Stimulated activated CD8-positive, alpha-beta memory T cell treated with anti-CD3 and anti-CD28 coated beads, Interleukin-2, amount 100 ng/mL, for 48 hours (primary cell): ENCODE data around the gene TRAF2.

Experiments
- DNase-seq, 2 donors: peaks; one replicate each; pipeline ENCODE4 v3.0.0-alpha.2; 2020; ENCODE audit warnings: low read depth in 2 of 2

TRAF2 gene

GRCh38 chr9:136937186-136938001 is 51.1 kb downstream of the TRAF2 start:
- DNase-seq, result no peak

GRCh38 chr9:136939431-136939995 is 53.2 kb downstream of the TRAF2 start:
- no peak for DNase-seq

- no peak for DNase-seq
Measured at GRCh38 chr9:136939996-136940525, 53.7 kb downstream of the TRAF2 start.

GRCh38 chr9:136940526-136941230 is 54.4 kb downstream of the TRAF2 start:
- DNase-seq, result no peak

- DNase-seq, result no peak
Measured at GRCh38 chr9:136941231-136942111, 55.2 kb downstream of the TRAF2 start.

GRCh38 chr9:136942112-136942880 is 56.0 kb downstream of the TRAF2 start:
- no peak for DNase-seq

GRCh38 chr9:136942881-136943230 is 56.5 kb downstream of the TRAF2 start:
- no peak for DNase-seq

- DNase-seq, result peak in 1 of 2 donors; percentile 36
Measured at GRCh38 chr9:136943291-136944211, 57.2 kb downstream of the TRAF2 start.

- no peak for DNase-seq
Measured at GRCh38 chr9:136944212-136944518, 57.8 kb downstream of the TRAF2 start.

GRCh38 chr9:136944519-136945332 is 58.4 kb downstream of the TRAF2 start, which contains the start of the genes C8G and FBXW5:
C8G (plus strand) TSS chr9:136945243; CDS start chr9:136945321, 78 bp downstream.
FBXW5 (minus strand) TSS chr9:136944738; CDS start chr9:136944083, 655 bp downstream.
- peak; percentile 91 to 95 for DNase-seq

- no peak for DNase-seq
Measured at GRCh38 chr9:136945333-136946227, 59.3 kb downstream of the TRAF2 start.

- DNase-seq, result no peak
Measured at GRCh38 chr9:136946228-136947027, 60.1 kb downstream of the TRAF2 start.

GRCh38 chr9:136947028-136947891 is 60.9 kb downstream of the TRAF2 start:
- no peak for DNase-seq

GRCh38 chr9:136947955-136948510 is 61.7 kb downstream of the TRAF2 start:
- DNase-seq, result no peak

GRCh38 chr9:136949239-136949816 is 63.0 kb downstream of the TRAF2 start:
- DNase-seq, result no peak
